A172 (cell line): ENCODE measurements around the gene DACT1. TPM values are rescaled to one million over a fixed set of nuclear protein-coding genes. Genes with fewer than 3 reads are reported as not detected.

Experiments
- DNase-seq: peaks from one replicate; pipeline ENCODE4 v3.0.0-alpha.2; 2015; ENCODE audit warnings: low spot score
- total RNA-seq: library from RNA; depleted of rRNA; stranded (reverse); fragments of >200 nt; shearing (Covaris generic); gene quantifications from 2 replicates; pipeline ENCODE4 v1.2.3, GENCODE V29; 2014; rRNA removed

DACT1 gene
- total RNA-seq, 1 experiment from 2014 or later = 1.7 TPM

DNA sequence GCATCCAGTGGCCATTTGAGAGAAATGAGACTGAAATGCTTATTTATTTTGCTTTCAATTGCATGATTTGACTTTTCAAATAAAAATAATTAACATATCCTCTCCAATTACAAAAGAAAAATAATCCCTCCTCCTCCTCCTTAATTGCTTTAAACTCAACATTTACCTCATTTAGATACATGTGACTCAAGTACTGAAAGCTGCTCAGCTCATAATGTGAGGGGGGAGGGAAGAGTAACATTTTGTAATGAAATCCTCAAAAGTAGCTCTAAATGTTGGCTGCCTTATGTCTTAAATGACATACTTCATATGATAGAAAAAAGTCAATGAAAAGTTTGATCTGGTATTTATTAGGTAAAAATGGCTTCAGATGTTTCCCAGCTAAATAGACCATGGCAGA is 29.0 kb downstream of the DACT1 start:
- no peak for DNase-seq

DNA sequence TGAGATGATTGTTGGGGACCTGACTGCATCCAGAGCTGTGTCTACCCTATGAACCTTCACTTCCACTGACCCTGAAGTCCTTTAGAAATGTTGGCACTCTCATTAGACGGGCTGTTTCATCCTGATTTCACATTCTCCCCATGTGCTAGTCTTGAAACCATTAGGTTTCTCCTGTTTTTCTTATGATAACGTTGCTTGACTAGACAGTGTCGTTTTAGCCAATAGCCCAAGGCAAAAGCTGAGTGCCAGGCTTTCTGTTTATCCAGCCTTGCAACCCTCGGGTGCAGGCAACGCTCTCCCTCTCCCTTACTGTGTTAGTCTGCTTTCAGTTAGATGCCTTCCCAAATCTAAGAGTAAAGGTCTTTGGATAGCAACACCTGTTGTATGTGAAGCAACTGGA is 30.1 kb downstream of the DACT1 start:
- DNase-seq = no peak

DNA sequence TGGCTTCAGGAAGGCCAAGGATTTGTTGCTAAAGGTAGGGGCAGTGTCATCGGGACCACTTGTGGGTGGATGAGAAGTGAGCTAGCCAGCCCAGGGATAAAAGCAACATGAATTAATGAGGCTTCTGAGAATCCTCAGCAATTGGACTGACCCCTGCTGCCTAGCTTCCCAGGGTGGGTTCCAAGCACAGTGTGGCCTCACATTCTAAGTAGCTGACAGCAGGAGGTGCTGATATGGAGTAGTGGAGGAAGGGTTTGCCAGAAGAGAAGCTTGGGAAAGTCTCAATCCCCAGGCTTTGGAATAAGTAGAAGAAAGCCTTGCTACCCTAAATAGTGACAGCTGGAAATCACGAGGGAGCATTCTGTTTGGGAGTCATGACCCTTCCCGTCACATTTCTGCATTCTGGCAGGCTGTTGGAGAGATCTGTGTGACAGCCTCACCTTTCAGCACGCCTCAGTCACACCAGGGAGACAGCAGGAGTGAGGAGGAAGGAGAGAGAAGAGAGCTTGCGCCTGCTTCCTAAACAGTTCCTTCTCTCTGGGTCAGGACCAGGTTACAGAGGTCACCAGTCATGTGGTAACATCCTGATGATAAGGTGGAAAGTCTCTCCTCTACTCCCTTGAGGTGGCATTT is 31.2 kb downstream of the DACT1 start:
- DNase-seq = no peak

DNA sequence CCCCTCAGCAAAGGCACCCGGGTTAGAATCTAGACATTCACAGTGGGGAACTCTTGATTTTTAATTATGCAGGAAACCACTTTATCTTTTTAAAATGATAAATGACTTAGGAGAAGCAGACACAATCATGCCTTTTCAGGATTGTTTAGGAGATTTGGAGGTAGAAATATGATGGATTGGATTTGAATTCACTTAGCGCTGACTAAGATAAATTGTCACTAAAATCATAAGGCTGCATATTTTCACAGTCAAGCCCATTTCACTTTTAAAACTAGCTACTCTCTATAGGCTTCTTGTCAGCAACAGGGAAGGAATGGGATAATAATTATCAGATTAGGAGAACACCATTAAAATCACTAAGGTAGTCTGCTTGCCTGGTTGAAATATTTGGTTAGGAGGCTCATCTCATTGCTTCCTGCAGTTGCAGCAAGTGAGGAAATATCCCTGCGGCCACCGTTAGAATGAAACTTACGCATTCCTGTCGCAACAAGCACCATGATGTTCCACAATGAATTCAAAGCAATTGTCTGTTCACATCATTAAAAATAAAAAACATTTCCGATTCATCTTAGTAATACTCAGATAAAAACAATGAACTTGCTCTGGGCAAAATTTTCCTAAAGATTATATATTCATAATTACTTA is 31.9 kb downstream of the DACT1 start:
- no peak for DNase-seq

DNA sequence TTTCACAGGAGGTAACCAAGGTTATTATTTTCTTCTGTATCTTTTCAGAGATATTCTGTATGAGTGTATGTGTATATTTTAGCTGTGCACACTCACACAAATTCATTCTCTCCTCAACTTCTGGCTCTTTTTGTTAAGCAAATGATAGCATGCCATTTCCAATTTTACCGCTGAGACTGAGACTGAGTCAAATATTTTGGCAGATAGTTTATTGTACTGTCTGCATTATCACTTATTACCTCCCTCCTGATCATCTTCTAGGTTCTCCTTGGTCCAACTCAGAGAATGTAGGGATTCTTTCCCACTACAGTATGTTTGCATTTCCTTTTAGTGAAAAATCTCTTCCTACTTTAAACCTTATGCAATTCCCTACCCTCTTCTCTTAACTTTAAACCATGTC is 33.3 kb downstream of the DACT1 start:
- DNase-seq = no peak

DNA sequence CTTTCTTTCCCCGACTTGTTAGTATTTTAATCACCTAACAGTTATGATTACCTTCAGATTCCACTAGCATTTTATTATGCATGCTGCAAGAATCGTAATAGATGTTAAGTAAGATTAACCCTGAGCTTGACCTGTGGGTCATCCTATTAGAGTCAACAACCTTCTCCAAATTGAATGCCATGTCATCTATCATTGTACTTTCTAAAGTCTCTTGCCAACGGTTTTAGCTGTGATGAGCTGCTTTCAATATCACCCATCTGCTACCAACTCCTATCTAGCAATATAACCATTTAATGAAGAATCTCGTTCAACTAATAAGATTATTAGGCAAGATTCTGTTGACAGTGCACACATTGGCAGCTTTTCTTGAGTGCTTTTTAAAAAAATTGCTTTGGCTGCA is 33.7 kb downstream of the DACT1 start:
- no peak for DNase-seq

DNA sequence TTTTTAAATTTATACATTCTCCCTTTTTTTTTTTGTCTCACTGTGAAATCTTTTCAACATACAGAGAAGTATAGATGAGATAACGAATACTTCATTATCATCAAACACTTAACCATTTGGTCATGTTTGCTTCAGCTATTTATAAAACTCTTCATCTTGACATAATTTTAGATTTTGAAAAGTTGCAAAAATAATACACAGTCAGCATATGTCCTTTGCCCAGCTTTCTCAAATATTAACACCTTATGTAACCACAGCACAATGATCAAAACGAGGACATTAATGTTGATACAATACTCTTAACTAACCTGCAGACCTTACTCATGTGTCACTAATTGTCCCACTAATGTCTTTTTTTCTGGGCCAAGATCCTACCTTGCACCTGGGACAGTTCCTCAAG is 36.0 kb downstream of the DACT1 start:
- no peak for DNase-seq

DNA sequence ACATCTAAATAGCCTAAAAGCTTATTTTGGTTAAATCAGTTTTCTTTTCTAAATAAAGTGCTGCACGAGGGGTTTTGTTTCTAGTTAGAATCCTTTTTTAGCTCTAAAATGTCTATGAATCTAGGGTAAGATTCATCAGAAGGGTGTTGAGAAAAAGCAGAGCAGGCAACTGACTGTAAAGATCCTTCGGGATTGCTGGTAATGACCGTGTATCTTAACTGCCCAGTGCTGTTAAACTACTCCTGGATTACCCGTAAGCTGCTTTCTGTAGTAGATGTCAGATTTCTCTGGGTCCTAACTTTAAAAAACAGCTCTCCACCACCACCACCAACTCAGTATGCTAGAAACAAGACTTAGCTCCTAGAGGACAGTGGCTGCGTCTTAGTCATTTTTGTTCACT is 39.2 kb downstream of the DACT1 start:
- no peak for DNase-seq

DNA sequence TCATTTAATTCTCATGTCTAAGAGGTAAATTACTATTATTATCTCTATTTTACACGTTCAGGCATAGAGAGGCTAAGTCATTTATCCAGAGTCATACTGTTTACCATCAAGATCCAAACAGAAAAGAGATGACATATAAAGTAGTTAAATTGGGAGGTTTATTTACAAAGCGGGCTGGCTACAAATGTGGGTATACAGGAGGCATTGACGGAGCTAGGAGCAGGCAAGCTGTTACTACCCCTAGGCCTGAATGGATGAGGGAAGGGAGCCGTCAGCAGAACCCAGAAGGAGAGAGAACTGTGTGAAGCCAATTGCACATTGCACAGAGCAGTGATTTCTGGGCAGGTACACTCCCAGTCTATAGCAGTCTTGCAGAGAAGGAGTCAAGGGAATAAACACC is 39.8 kb downstream of the DACT1 start:
- DNase-seq = no peak

DNA sequence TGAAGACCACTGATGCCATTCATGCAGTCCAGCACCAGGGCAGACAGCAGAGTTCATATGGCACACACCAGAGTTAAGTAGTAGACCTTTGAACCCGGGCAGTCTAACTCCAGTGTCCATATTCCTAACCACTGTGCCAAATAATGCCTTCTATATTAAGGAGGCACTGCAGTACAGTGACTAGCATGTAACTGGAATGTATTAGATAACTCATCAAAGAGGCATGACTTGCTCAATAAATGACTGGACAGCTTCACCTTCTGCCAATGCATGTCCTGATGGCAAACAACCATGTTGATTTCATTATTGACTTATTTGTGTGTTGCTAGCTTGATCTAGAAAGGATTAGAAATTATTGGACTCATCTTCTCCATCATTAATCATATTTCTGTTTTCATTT is 40.2 kb downstream of the DACT1 start:
- DNase-seq = no peak

DNA sequence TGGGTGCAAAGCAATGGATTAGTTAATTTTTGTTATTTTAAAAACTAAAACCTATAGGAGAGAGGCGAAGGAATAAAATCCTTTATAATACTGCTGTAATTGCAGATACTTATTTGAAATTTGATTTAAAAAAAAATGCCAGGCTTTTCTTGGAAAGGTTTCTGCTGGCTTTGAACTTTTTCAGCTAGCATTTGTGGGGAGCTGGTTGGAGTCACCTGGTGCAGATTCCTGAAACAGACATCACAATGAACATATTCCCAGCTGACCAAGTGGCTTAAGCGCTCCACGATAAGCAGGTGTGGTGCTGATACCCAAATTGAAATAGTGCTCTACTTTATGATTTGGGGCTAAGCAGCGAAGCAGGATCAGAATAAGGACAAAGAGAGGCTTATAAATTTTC is 42.9 kb downstream of the DACT1 start:
- no peak for DNase-seq

DNA sequence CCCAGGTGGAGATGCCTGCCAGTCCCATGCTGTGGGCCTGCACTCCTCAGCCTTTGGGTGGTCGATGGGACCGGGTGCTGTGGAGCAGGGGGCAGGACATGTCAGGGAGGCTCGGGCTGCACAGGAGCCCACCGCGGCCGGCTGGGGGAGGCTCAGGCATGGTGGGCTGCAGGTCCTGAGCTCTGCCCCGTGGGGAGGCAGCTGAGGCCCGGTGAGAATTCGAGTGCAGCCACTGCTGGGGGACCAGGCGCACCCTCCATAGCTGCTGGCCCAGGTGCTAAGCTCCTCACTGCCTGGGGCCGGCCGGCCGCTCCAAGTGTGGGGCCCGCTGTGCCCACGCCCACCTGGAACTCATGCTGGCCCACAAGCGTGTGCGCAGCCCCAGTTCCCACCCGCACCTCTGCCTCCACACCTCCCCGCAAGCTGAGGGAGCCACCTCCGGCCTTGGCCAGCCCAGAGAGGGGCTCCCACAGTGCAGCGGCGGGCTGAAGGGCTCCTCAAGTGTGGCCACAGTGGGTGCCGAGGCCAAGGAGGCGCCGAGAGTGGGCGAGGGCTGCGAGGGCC is 49.6 kb downstream of the DACT1 start:
- DNase-seq = no peak

DNA sequence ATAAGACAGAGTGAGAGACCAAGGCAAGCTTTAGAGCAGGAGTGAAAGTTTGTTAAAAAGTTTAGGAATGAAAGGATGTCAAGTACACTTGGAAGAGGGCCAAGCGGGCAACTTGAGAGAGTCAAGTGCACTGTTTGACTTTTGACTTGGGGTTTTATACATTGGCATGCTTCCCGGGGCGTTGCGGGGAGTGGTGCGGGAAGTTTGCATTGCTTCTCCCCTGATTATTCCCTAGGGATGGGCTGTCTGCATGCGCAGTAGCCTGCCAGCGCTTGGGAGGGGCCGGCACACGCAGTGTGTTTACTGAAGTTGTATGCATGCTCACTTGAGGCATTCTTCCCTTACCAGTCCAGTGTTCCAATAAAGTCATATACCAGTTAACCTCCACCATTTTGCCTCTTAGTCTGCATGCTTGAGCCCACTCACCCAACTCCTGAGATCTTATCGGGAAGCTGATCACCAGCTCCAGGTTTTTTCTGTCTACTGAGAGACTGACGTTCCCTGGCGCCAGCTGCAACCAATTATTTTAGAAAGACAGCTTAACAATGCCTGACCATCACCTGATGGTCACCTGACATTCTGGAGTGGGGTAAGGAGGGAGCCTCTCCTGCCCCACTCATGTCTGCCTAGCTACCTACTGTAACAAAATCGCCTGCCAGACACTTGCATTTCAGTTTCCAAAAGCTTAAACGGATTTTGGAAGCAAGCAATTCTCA is 53.2 kb downstream of the DACT1 start:
- DNase-seq = no peak

DNA sequence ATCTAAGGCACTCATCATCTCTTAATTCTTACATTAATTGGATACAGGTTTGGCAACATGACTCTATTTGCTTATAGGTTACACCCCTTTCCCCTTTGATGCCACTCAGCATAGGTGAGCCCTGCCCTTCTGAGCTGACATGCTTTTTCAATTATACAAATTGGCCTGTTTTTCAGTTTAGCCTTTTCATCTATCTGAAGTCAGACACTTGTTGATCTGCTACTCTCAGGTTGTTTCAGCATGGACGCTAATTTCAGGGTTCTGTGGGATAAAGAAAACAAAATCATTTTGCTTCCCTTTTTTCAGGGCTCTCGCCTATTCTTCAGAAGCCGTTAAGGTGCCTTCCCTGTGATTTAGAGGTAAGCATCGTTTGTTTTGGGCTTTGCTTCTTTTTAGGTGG is 55.3 kb downstream of the DACT1 start:
- no peak for DNase-seq

DNA sequence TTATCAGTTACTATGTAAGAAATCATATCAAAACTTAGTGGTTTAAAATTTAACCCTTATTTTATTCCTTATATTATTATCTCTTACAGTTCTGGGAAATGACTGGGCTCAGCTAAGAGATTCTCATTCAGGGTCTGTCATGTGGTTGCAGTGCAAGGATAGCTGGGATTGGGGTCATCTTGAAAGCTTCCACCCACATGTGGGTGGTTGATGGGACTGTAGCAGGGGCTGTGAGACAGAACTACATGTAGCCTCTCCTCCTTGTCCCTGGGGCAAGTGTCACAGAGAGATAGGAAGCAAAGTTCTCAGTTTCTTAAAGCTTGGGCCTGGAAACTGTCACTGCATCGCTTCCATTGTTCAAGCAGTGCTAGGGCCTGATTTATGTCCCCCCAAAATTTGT is 57.8 kb downstream of the DACT1 start:
- no peak for DNase-seq

DNA sequence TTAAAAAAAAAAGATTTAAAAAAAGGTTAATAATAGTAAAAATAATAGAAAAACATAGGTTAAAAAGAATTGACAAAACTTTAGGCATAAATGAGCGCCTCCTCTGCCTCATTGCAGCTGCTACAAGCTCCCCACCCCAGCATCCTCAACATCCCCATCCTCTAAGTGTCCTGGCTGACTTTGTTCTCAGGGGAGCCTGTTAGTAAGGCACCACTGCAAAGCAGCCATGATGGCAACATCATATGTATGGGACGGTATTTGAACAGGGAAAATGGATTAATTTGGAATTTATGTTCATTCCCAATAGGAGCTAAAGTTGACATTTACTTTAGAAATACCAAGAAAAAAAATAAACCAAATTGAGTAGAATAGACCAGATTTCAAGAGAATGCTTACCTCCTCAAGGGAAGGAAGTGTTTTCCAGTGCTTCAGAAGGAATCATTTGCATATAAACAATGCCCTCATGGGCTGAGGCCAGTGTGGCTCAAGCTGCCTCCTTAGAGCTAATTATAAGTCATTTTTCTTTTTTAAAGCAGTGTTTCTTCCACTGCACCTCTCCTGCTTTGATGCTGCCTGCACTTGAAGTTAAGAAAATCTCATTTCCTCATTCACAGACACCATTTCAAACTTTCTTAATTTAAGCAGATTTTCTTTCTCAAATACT is 59.6 kb downstream of the DACT1 start:
- DNase-seq = no peak

Other genes with a start within 250 kb of the DACT1 start
- not detected in 2 replicates for gene TOMM20L, start 242.0 kb upstream of the DACT1 start, total RNA-seq
- 35.1 and 52.2 TPM in 2 replicates for gene TIMM9, start 210.4 kb upstream of the DACT1 start, total RNA-seq
- 18.6 and 21.3 TPM in 2 replicates for gene KIAA0586, start 210.2 kb upstream of the DACT1 start, total RNA-seq